ENCODE data around the gene CFAP100.

DNA sequence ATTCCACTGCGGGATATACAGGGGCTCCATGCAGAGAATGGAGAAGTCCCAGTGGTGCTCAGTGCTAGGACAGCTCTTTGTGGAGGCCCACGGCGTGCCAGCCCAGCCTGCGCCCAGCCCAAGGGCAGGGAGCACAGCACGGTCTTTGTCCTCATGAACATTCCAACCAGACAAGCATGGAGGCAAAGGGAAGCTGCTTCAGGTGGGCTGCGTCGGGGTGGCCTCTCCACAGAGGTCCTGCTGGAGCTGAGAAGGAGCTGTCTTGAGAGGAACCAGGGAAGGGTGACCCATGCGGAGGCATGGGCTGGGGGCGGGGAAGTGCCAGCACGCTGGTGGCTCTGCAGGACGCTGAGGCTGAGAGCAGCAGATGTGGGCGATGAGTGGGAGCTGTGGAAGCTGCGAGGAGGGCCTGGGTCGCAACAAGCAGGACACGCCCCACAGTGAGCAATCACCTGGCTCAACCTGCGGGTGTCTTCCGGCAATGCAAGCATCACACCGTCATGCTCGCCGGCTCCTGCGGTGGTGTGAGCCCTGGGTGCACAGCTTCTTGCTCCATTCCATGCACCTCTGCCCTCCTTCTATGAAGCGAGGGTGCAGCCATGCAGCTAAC lies 23.5 kb upstream of the CFAP100 start:
- TF ChIP-seq, protein P1, sequence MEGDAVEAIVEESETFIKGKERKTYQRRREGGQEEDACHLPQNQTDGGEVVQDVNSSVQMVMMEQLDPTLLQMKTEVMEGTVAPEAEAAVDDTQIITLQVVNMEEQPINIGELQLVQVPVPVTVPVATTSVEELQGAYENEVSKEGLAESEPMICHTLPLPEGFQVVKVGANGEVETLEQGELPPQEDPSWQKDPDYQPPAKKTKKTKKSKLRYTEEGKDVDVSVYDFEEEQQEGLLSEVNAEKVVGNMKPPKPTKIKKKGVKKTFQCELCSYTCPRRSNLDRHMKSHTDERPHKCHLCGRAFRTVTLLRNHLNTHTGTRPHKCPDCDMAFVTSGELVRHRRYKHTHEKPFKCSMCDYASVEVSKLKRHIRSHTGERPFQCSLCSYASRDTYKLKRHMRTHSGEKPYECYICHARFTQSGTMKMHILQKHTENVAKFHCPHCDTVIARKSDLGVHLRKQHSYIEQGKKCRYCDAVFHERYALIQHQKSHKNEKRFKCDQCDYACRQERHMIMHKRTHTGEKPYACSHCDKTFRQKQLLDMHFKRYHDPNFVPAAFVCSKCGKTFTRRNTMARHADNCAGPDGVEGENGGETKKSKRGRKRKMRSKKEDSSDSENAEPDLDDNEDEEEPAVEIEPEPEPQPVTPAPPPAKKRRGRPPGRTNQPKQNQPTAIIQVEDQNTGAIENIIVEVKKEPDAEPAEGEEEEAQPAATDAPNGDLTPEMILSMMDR (IDR thresholded peaks at IDR 0.05; ENCODE audit: low read length) = no peak
- no peak for TF ChIP-seq EZH2 (IDR thresholded peaks at IDR 0.05; ENCODE audit: borderline replicate concordance, low read length)

Data from OCI-LY1 (cell line).